Panc1 (cell line): ENCODE data around the gene COQ2.

Source experiments
- CTCF ChIP-seq: fragments of 450-650 bp; IDR thresholded peaks from 2 replicates; pipeline ENCODE4 v1.5.1; 2017; ENCODE audit warnings: mild to moderate bottlenecking
- POLR2AphosphoS5 ChIP-seq: IDR thresholded peaks from 2 replicates; pipeline ENCODE4 v1.6.1; 2012; ENCODE audit warnings: mild to moderate bottlenecking, low read depth, low read length, moderate library complexity
- REST ChIP-seq, 2 experiments: IDR thresholded peaks; 2 replicates each; pipeline ENCODE4 v1.6.1; 2011 to 2012; ENCODE audit warnings: low read depth in 2 of 2, control low read depth in 1 of 2, low read length in 1 of 2, mild to moderate bottlenecking in 1 of 2, moderate library complexity in 1 of 2; ENCODE audit not compliant: insufficient read depth in 1 of 2

GRCh38 chr4:83326546-83326945, 41.9 kb upstream of the COQ2 start:
- TF ChIP-seq POLR2AphosphoS5 = no peak
- TF ChIP-seq CTCF = no peak
- no peak for TF ChIP-seq REST (IDR thresholded peaks at IDR 0.05; ENCODE audit: insufficient read depth in 1 of 2, low read depth in 2 of 2, low read length in 1 of 2)
